WTC11 (cell line): ENCODE data around the gene PDE1A.

Experiments
- CBFB ChIP-seq: sonication (generic); formaldehyde crosslinking; IDR thresholded peaks from 2 replicates; pipeline ENCODE4 v1.8.1; 2022; ENCODE audit warnings: mild to moderate bottlenecking, low read depth, missing genetic modification reagents
- ELF4 ChIP-seq: sonication (generic); formaldehyde crosslinking; IDR thresholded peaks from 2 replicates; pipeline ENCODE4 v1.8.1; 2022; ENCODE audit warnings: low read depth, mild to moderate bottlenecking, moderate library complexity, missing genetic modification reagents
- ESRRA ChIP-seq: sonication (generic); formaldehyde crosslinking; IDR thresholded peaks from 2 replicates; pipeline ENCODE4 v1.8.1; 2022; ENCODE audit warnings: mild to moderate bottlenecking, missing genetic modification reagents, borderline replicate concordance
- JUN ChIP-seq: sonication (generic); formaldehyde crosslinking; IDR thresholded peaks from 2 replicates; pipeline ENCODE4 v1.8.0; 2023; ENCODE audit warnings: mild to moderate bottlenecking, missing genetic modification reagents
- MYBL2 ChIP-seq: sonication (generic); formaldehyde crosslinking; IDR thresholded peaks from 2 replicates; pipeline ENCODE4 v1.8.1; 2023; ENCODE audit warnings: mild to moderate bottlenecking, moderate library complexity, missing genetic modification reagents
- SP1 ChIP-seq: sonication (generic); formaldehyde crosslinking; conservative IDR thresholded peaks from 2 replicates; pipeline ENCODE4 v1.8.1; 2022; ENCODE audit warnings: missing genetic modification reagents
- TEAD4 ChIP-seq: sonication (generic); formaldehyde crosslinking; IDR thresholded peaks from 2 replicates; pipeline ENCODE4 v1.8.0; 2022; ENCODE audit warnings: mild to moderate bottlenecking, missing genetic modification reagents
- ZBTB21 ChIP-seq: sonication (generic); formaldehyde crosslinking; IDR thresholded peaks from 2 replicates; pipeline ENCODE4 v1.8.1; 2023; ENCODE audit warnings: mild to moderate bottlenecking, missing genetic modification reagents, borderline replicate concordance
- ZNF138 ChIP-seq: sonication (generic); formaldehyde crosslinking; conservative IDR thresholded peaks from 2 replicates; pipeline ENCODE4 v1.8.1; 2022; ENCODE audit warnings: mild to moderate bottlenecking, moderate library complexity, missing genetic modification reagents
- TF ChIP-seq, protein P1 (sequence below): fragments of 200-600 bp; IDR thresholded peaks from 2 replicates; pipeline ENCODE4 v1.8.0; 2022; ENCODE audit warnings: antibody characterized with exemption
- TF ChIP-seq, protein P2 (sequence below): sonication (generic); formaldehyde crosslinking; IDR thresholded peaks from 2 replicates; pipeline ENCODE4 v1.8.1; 2022; ENCODE audit warnings: missing genetic modification reagents, borderline replicate concordance
- TF ChIP-seq, protein P3 (sequence below): sonication (generic); formaldehyde crosslinking; IDR thresholded peaks from 2 replicates; pipeline ENCODE4 v1.8.1; 2022; ENCODE audit warnings: mild to moderate bottlenecking, moderate library complexity, missing genetic modification reagents
- TF ChIP-seq, protein P4 (sequence below): sonication (generic); formaldehyde crosslinking; IDR thresholded peaks from 2 replicates; pipeline ENCODE4 v1.8.1; 2023; ENCODE audit warnings: mild to moderate bottlenecking, missing genetic modification reagents
- TF ChIP-seq, protein P5 (sequence below): sonication (generic); formaldehyde crosslinking; IDR thresholded peaks from 2 replicates; pipeline ENCODE4 v1.8.0; 2022; ENCODE audit warnings: mild to moderate bottlenecking, missing genetic modification reagents

DNA sequence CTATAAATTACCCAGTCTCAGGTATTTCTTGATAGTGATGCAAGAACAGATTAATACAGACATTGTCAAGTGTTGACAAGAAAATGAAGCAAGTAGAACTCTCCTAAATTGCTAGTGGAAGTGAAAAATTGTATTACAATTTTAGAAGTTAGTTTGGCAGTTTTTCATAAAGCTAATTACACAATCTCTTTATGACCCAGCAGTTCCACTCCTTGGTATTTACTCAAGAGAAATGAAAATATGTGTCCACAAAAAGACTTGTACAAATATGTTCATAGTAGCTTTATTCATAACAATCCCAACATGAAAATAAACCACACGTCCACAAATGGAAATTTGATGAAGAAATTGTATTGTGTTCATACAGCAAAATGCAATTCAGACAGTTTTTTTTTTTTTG, 49.4 kb downstream of the PDE1A start:
- TF ChIP-seq, protein P1, sequence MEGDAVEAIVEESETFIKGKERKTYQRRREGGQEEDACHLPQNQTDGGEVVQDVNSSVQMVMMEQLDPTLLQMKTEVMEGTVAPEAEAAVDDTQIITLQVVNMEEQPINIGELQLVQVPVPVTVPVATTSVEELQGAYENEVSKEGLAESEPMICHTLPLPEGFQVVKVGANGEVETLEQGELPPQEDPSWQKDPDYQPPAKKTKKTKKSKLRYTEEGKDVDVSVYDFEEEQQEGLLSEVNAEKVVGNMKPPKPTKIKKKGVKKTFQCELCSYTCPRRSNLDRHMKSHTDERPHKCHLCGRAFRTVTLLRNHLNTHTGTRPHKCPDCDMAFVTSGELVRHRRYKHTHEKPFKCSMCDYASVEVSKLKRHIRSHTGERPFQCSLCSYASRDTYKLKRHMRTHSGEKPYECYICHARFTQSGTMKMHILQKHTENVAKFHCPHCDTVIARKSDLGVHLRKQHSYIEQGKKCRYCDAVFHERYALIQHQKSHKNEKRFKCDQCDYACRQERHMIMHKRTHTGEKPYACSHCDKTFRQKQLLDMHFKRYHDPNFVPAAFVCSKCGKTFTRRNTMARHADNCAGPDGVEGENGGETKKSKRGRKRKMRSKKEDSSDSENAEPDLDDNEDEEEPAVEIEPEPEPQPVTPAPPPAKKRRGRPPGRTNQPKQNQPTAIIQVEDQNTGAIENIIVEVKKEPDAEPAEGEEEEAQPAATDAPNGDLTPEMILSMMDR, result no peak
- no peak for TF ChIP-seq SP1 (CRISPR knock-in tag)
- TF ChIP-seq, protein P2, sequence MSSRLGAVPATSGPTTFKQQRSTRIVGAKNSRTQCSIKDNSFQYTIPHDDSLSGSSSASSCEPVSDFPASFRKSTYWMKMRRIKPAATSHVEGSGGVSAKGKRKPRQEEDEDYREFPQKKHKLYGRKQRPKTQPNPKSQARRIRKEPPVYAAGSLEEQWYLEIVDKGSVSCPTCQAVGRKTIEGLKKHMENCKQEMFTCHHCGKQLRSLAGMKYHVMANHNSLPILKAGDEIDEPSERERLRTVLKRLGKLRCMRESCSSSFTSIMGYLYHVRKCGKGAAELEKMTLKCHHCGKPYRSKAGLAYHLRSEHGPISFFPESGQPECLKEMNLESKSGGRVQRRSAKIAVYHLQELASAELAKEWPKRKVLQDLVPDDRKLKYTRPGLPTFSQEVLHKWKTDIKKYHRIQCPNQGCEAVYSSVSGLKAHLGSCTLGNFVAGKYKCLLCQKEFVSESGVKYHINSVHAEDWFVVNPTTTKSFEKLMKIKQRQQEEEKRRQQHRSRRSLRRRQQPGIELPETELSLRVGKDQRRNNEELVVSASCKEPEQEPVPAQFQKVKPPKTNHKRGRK, result no peak
- TF ChIP-seq, protein P3, sequence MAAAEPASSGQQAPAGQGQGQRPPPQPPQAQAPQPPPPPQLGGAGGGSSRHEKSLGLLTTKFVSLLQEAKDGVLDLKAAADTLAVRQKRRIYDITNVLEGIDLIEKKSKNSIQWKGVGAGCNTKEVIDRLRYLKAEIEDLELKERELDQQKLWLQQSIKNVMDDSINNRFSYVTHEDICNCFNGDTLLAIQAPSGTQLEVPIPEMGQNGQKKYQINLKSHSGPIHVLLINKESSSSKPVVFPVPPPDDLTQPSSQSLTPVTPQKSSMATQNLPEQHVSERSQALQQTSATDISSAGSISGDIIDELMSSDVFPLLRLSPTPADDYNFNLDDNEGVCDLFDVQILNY, result no peak
- TF ChIP-seq ELF4 (CRISPR knock-in tag), result no peak
- TF ChIP-seq JUN (CRISPR knock-in tag), result no peak
- TF ChIP-seq ESRRA (CRISPR knock-in tag), result no peak
- TF ChIP-seq TEAD4 (CRISPR knock-in tag), result no peak
- TF ChIP-seq, protein P4, sequence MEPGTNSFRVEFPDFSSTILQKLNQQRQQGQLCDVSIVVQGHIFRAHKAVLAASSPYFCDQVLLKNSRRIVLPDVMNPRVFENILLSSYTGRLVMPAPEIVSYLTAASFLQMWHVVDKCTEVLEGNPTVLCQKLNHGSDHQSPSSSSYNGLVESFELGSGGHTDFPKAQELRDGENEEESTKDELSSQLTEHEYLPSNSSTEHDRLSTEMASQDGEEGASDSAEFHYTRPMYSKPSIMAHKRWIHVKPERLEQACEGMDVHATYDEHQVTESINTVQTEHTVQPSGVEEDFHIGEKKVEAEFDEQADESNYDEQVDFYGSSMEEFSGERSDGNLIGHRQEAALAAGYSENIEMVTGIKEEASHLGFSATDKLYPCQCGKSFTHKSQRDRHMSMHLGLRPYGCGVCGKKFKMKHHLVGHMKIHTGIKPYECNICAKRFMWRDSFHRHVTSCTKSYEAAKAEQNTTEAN (CRISPR knock-in tag), result no peak
- TF ChIP-seq, protein P5, sequence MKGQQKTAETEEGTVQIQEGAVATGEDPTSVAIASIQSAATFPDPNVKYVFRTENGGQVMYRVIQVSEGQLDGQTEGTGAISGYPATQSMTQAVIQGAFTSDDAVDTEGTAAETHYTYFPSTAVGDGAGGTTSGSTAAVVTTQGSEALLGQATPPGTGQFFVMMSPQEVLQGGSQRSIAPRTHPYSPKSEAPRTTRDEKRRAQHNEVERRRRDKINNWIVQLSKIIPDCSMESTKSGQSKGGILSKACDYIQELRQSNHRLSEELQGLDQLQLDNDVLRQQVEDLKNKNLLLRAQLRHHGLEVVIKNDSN, result no peak
- TF ChIP-seq ZNF138 (CRISPR knock-in tag), result no peak
- TF ChIP-seq MYBL2, result no peak
- TF ChIP-seq CBFB (CRISPR knock-in tag), result no peak
- TF ChIP-seq ZBTB21 (CRISPR knock-in tag), result no peak
